ENCODE results near the gene GPC6. TPM values are rescaled to one million over a fixed set of nuclear protein-coding genes. Genes with fewer than 3 reads are reported as not detected.

Gene GPC6
- total and polyA plus RNA-seq, 2 donors (not counting 1 experiment from before 2014, with no cell fraction given) = not detected

DNA sequence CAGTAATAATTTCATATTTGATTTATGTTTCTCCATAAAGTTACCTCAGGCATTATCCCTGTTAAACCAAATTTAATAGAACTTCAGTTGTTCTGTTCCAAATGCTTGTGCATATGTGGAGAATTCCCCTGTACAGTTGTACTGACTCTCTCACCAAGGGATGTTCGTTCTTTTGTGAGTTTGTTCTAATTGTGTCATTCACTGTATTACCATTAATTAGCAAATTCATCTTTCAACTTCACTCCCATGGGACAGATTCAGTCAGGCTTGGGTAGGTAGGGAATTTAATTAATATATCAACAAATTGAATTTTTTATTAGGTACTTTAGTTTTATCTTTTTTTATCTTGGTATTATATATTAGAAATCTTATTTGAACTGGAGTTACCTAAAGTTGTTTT lies 987.5 kb downstream of the GPC6 start:
- TF ChIP-seq EZH2 (IDR thresholded peaks at IDR 0.05; ENCODE audit: borderline replicate concordance, insufficient read depth, low read depth, low read length, poor library complexity, severe bottlenecking) = no peak
- TF ChIP-seq, protein P1, sequence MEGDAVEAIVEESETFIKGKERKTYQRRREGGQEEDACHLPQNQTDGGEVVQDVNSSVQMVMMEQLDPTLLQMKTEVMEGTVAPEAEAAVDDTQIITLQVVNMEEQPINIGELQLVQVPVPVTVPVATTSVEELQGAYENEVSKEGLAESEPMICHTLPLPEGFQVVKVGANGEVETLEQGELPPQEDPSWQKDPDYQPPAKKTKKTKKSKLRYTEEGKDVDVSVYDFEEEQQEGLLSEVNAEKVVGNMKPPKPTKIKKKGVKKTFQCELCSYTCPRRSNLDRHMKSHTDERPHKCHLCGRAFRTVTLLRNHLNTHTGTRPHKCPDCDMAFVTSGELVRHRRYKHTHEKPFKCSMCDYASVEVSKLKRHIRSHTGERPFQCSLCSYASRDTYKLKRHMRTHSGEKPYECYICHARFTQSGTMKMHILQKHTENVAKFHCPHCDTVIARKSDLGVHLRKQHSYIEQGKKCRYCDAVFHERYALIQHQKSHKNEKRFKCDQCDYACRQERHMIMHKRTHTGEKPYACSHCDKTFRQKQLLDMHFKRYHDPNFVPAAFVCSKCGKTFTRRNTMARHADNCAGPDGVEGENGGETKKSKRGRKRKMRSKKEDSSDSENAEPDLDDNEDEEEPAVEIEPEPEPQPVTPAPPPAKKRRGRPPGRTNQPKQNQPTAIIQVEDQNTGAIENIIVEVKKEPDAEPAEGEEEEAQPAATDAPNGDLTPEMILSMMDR (IDR thresholded peaks at IDR 0.05) = no peak
- no peaks in the 10 kb centered on the region for H3K27me3 ChIP-seq (replicated peaks in 1 of 4; ENCODE audit: control extremely low read depth in 1 of 4, control insufficient read depth in 3 of 4, insufficient read depth in 4 of 4, low read length in 3 of 4)
- Mint-ChIP-seq H3K4me1 (no peaks in the 10 kb centered on the region), H3K27me3 (no peaks in the 10 kb centered on the region), H3K4me3 (no peak overlapping the region), H3K27ac (no peak overlapping the region), H3K9me3 (ENCODE audit: insufficient read depth) (no peaks in the 10 kb centered on the region)
- ChIA-PET CTCF (no interaction called here), POLR2A (no interaction called here)
- no CpG with 5 or more reads among the region's 1 CpG for WGBS (ENCODE audit: insufficient coverage)
- no peaks in the 10 kb centered on the region for H3K79me2 ChIP-seq (ENCODE audit: control insufficient read depth, insufficient read depth, low read length)
- no peaks in the 10 kb centered on the region for H3K9me3 ChIP-seq (ENCODE audit: control extremely low read depth in 1 of 3, control insufficient read depth in 2 of 3, insufficient read depth in 1 of 3, low read length in 2 of 3)
- no peaks in the 10 kb centered on the region for H3K36me3 ChIP-seq (replicated peaks in 1 of 2; ENCODE audit: control extremely low read depth in 1 of 2, control insufficient read depth in 1 of 2, extremely low read depth in 1 of 2, insufficient read depth in 2 of 2, low read length in 1 of 2)
- H2AFZ ChIP-seq (ENCODE audit: insufficient read depth, low read depth, low read length, poor library complexity, severe bottlenecking) = no peak overlapping the region
- H3K4me3 ChIP-seq (ENCODE audit: control extremely low read depth in 1 of 5, extremely low read depth in 1 of 5, insufficient read depth in 1 of 5, low read depth in 2 of 5, low read length in 4 of 5) = no peak overlapping the region
- H3K9ac ChIP-seq (ENCODE audit: low read length) = no peak overlapping the region
- no peaks in the 10 kb centered on the region for H4K20me1 ChIP-seq (ENCODE audit: control insufficient read depth, insufficient read depth, low read length, poor library complexity, severe bottlenecking)
- H3K27ac ChIP-seq (ENCODE audit: low read length in 2 of 2) = no peak overlapping the region
- DNase-seq = no peak
- H3K4me2 ChIP-seq (replicated peaks; ENCODE audit: low read depth, low read length, poor library complexity, severe bottlenecking) = no peak overlapping the region
- intact Hi-C loops (cut with micrococcal nuclease) = no loop called here
- no peak for ATAC-seq (ENCODE audit: low read depth)
- H3K4me1 ChIP-seq (ENCODE audit: control insufficient read depth in 2 of 2, insufficient read depth in 2 of 2, low read length in 2 of 2) = no peaks in the 10 kb centered on the region

DNA sequence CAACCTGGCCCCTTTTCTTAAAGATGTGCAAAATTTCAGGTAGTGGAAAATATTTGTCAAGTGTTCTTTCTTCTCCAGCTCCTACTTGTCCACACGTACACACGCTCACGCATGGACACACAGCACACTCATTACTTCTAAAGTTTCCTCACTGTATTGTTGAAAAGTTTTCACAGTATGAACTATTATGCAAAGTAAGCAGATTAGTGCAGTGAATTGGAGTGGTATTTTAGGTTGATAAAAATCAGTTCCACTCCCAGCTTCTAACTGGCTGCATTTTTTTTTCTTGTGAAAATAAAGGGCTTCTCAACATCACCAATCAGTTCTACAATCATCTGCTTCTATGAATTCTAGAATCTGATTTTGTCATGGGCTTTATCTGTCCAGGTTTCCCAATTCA lies 988.4 kb downstream of the GPC6 start:
- Mint-ChIP-seq H3K27ac (no peak overlapping the region), H3K4me1 (no peaks in the 10 kb centered on the region), H3K27me3 (no peaks in the 10 kb centered on the region), H3K4me3 (no peak overlapping the region), H3K9me3 (ENCODE audit: insufficient read depth) (no peaks in the 10 kb centered on the region)
- Histone ChIP-seq H3K9ac (ENCODE audit: low read length) (no peak overlapping the region), H3K4me1 (ENCODE audit: control insufficient read depth in 2 of 2, insufficient read depth in 2 of 2, low read length in 2 of 2) (no peaks in the 10 kb centered on the region), H4K20me1 (ENCODE audit: control insufficient read depth, insufficient read depth, low read length, poor library complexity, severe bottlenecking) (no peaks in the 10 kb centered on the region), H3K27ac (ENCODE audit: low read length in 2 of 2) (no peak overlapping the region), H3K79me2 (ENCODE audit: control insufficient read depth, insufficient read depth, low read length) (no peaks in the 10 kb centered on the region), H3K9me3 (ENCODE audit: control extremely low read depth in 1 of 3, control insufficient read depth in 2 of 3, insufficient read depth in 1 of 3, low read length in 2 of 3) (no peaks in the 10 kb centered on the region), H3K4me3 (ENCODE audit: control extremely low read depth in 1 of 5, extremely low read depth in 1 of 5, insufficient read depth in 1 of 5, low read depth in 2 of 5, low read length in 4 of 5) (no peak overlapping the region), H3K27me3 (replicated peaks in 1 of 4; ENCODE audit: control extremely low read depth in 1 of 4, control insufficient read depth in 3 of 4, insufficient read depth in 4 of 4, low read length in 3 of 4) (no peaks in the 10 kb centered on the region), H3K4me2 (replicated peaks; ENCODE audit: low read depth, low read length, poor library complexity, severe bottlenecking) (no peak overlapping the region), H3K36me3 (replicated peaks in 1 of 2; ENCODE audit: control extremely low read depth in 1 of 2, control insufficient read depth in 1 of 2, extremely low read depth in 1 of 2, insufficient read depth in 2 of 2, low read length in 1 of 2) (no peaks in the 10 kb centered on the region), H2AFZ (ENCODE audit: insufficient read depth, low read depth, low read length, poor library complexity, severe bottlenecking) (no peak overlapping the region)
- ATAC-seq (ENCODE audit: low read depth) = no peak
- DNase-seq = no peak
- CTCF ChIA-PET = no interaction called here
- intact Hi-C loops (cut with micrococcal nuclease) = no loop called here
- POLR2A ChIA-PET = no interaction called here
- WGBS (ENCODE audit: insufficient coverage) = no CpG with 5 or more reads among the region's 3 CpGs
- TF ChIP-seq EZH2 (IDR thresholded peaks at IDR 0.05; ENCODE audit: borderline replicate concordance, insufficient read depth, low read depth, low read length, poor library complexity, severe bottlenecking) = no peak
- TF ChIP-seq, protein P1 (IDR thresholded peaks at IDR 0.05) = no peak

Data from B cell (primary cell).